ENCODE measurements around the gene SLC22A31. TPM values are rescaled to one million over a fixed set of nuclear protein-coding genes. Genes with fewer than 3 reads are reported as not detected.
"Not testable (repeated sequence)": the region's sequence is repeated elsewhere in the genome, so short reads cannot be mapped to it uniquely, and the experiment has no call there.

The SLC22A31 gene
- 1 to 10 TPM in 3 of 5 donors, under 1 TPM in 2; 0.48 to 3.1 (median 1.1) TPM for polyA plus RNA-seq (ENCODE audit: insufficient read depth in 1 of 5, insufficient read length in 5 of 5, low replicate concordance in 1 of 5)
- long read RNA-seq, donor 1, result 0 reads
- long read RNA-seq, donor 2, result 0 reads
- long read RNA-seq, donor 3, result 0 reads
- long read RNA-seq, donor 4, result 0 reads
- long read RNA-seq, donor 5, result 0 reads
- long read RNA-seq, donor 6, result 0 reads
- long read RNA-seq, donor 7, result 0 reads
- long read RNA-seq, donor 8, result 0 reads

GRCh38 chr16:89200124-89200849 lies at the start of gene SLC22A31:
SLC22A31 (minus strand) TSS chr16:89200537; CDS start chr16:89200501, 36 bp downstream.
- DNase-seq, result no peak

- DNase-seq, result no peak
Measured at GRCh38 chr16:89248196-89248982, 48.1 kb upstream of the SLC22A31 start.

GRCh38 chr16:89247734-89248075 lies 47.4 kb upstream of the SLC22A31 start:
- DNase-seq, result not testable (repeated sequence)

GRCh38 chr16:89246903-89247733 lies 46.8 kb upstream of the SLC22A31 start:
- peak; percentile 45 to 53 for DNase-seq

GRCh38 chr16:89246383-89246902 lies 46.1 kb upstream of the SLC22A31 start:
- DNase-seq, result no peak

GRCh38 chr16:89244754-89245153 lies 44.4 kb upstream of the SLC22A31 start:
- DNase-seq, result no peak

GRCh38 chr16:89244264-89244663 lies 43.9 kb upstream of the SLC22A31 start:
- DNase-seq, result not testable (repeated sequence)

- no peak for DNase-seq
Measured at GRCh38 chr16:89243664-89244063, 43.3 kb upstream of the SLC22A31 start.

GRCh38 chr16:89242795-89243200 lies 42.5 kb upstream of the SLC22A31 start:
- DNase-seq, result no peak

- peak; percentile 83 to 86 for DNase-seq
Measured at GRCh38 chr16:89241187-89242007, 41.1 kb upstream of the SLC22A31 start.

GRCh38 chr16:89237733-89238132 lies 37.4 kb upstream of the SLC22A31 start:
- no peak for DNase-seq

- DNase-seq, result no peak
Measured at GRCh38 chr16:89233678-89234490, 33.5 kb upstream of the SLC22A31 start.

- no peak for DNase-seq
Measured at GRCh38 chr16:89232107-89232506, 31.8 kb upstream of the SLC22A31 start.

GRCh38 chr16:89230255-89230654 lies 29.9 kb upstream of the SLC22A31 start:
- no peak for DNase-seq

GRCh38 chr16:89224665-89225064 lies 24.3 kb upstream of the SLC22A31 start:
- no peak for DNase-seq

- no peak for DNase-seq
Measured at GRCh38 chr16:89222931-89223330, 22.6 kb upstream of the SLC22A31 start.

GRCh38 chr16:89221604-89222003 lies 21.3 kb upstream of the SLC22A31 start:
- no peak for DNase-seq

GRCh38 chr16:89219365-89219764 lies 19.0 kb upstream of the SLC22A31 start:
- no peak for DNase-seq

GRCh38 chr16:89217388-89218191 lies 17.3 kb upstream of the SLC22A31 start, which contains the start of gene ZNF778:
ZNF778 (plus strand) TSS chr16:89217703; CDS start chr16:89221128, 3,425 bp downstream.
- peak; percentile 82 to 84 for DNase-seq
